ENCODE results near the gene SHISA3. TPM values are rescaled to one million over a fixed set of nuclear protein-coding genes. Genes with fewer than 3 reads are reported as not detected.

Gene SHISA3
- total and polyA plus RNA-seq, 2 of the 8 experiments (the other 6 are each of a cell fraction or from before 2014, with no cell fraction given), result 2.0 to 9.3 TPM

DNA sequence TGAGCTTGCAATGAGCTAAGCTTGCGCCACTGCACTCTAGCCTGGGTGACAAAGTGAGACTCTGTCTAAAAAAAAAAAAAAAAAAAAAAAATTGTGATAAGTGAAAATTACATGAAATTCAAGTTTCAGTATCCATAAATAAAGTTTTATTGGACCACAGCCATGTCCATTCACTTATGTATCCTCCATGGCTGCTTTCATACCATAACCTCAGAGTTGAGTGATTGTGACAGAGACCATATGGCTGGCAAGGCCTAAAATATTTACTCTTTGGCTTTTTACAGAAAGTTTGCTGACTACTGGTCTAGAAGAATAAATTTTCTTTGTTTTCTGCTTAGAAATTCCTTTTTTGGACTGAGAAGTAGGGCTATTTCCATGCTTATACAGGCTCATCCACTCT, 11.8 kb upstream of the SHISA3 start:
- DNase-seq (ENCODE audit: low read depth in 1 of 2, low spot score in 2 of 2) (no peak), FAIRE-seq (no peak)
- Histone ChIP-seq H3K9me3 (ENCODE audit: insufficient read depth in 2 of 2, low read depth in 1 of 2, low read length in 1 of 2) (no peaks in the 10 kb centered on the region), H2BK20ac (ENCODE audit: low read length) (no peak overlapping the region), H3K4me2 (ENCODE audit: insufficient read depth in 1 of 2, low read depth in 2 of 2, low read length in 2 of 2) (no peak overlapping the region), H2BK120ac (replicated peaks; ENCODE audit: low read depth, low read length) (no peak overlapping the region), H3K27ac (ENCODE audit: low read depth, low read length) (no peak overlapping the region), H2BK12ac (ENCODE audit: low read depth, low read length) (no peak overlapping the region), H3K23me2 (ENCODE audit: low read depth, low read length) (no peaks in the 10 kb centered on the region), H4K5ac (ENCODE audit: insufficient read length, low read depth, low read length) (no peak overlapping the region), H3K27me3 (replicated peaks in 1 of 4; ENCODE audit: control insufficient read depth in 3 of 4, extremely low read depth in 1 of 4, insufficient read depth in 3 of 4, low read length in 3 of 4) (no peaks in the 10 kb centered on the region), H2AFZ (ENCODE audit: low read length) (no peak overlapping the region), H3K36me3 (ENCODE audit: control insufficient read depth in 2 of 4, insufficient read depth in 4 of 4, low read length in 3 of 4) (no peaks in the 10 kb centered on the region), H3K79me2 (ENCODE audit: control insufficient read depth in 1 of 2, insufficient read depth in 2 of 2, low read length in 2 of 2) (no peaks in the 10 kb centered on the region), H3K4me1 (replicated peaks in 1 of 4; ENCODE audit: control insufficient read depth in 3 of 4, insufficient read depth in 4 of 4, low read length in 3 of 4) (peaks cover 0 to 1% (median 0%) of the 10 kb centered on the region in 4 experiments; a peak in 1 of 7 replicates), H3K4me3 (ENCODE audit: extremely low read depth in 1 of 4, insufficient read depth in 2 of 4, low read depth in 3 of 4, low read length in 4 of 4) (no peak overlapping the region), H4K20me1 (replicated peaks in 1 of 2; ENCODE audit: control insufficient read depth in 1 of 2, insufficient read depth in 2 of 2, low read length in 2 of 2) (no peaks in the 10 kb centered on the region), H2BK5ac (ENCODE audit: low read depth, low read length) (no peak overlapping the region), H4K91ac (replicated peaks; ENCODE audit: insufficient read length, low read length) (no peak overlapping the region), H2AK5ac (ENCODE audit: low read depth, low read length) (no peak overlapping the region), H3K18ac (ENCODE audit: extremely low read depth, low read length) (no peak overlapping the region), H3K9ac (replicated peaks in 1 of 4; ENCODE audit: extremely low read depth in 1 of 4, low read depth in 3 of 4, low read length in 3 of 4) (no peak overlapping the region), H4K8ac (ENCODE audit: extremely low read depth, insufficient read depth, low read length) (no peak overlapping the region), H3K23ac (ENCODE audit: insufficient read length) (no peak overlapping the region), H3K4ac (replicated peaks; ENCODE audit: insufficient read length, low read depth, low read length) (no peak overlapping the region), H3K56ac (replicated peaks; ENCODE audit: insufficient read length, low read depth, low read length) (no peak overlapping the region), H3K14ac (ENCODE audit: insufficient read length) (no peak overlapping the region), H3K79me1 (ENCODE audit: low read depth, low read length) (no peaks in the 10 kb centered on the region), H2BK15ac (ENCODE audit: low read length) (no peak overlapping the region)
- ChIA-PET POLR2A (ENCODE audit: partially characterized antibody) (no interaction called here), CTCF (ENCODE audit: partially characterized antibody) (no interaction called here)
- 83% methylated on average over 1 of the region's 1 CpG; no CpG with 5 or more reads in 1 of the 2 experiments for WGBS, 2 experiments (ENCODE audit: extremely low coverage in 1 of 2, insufficient coverage in 1 of 2, insufficient read length in 1 of 2, insufficient replicate concordance in 2 of 2, low coverage in 1 of 2, low lambda C conversion rate in 2 of 2, missing lambda C conversion rate in 1 of 2)
- TF ChIP-seq GTF2F1 (IDR thresholded peaks at IDR 0.05; ENCODE audit: borderline replicate concordance, low read depth, low read length) (no peak), TCF12 (IDR thresholded peaks at IDR 0.05; ENCODE audit: low read depth, low read length) (no peak), CBX8 (IDR thresholded peaks at IDR 0.05; ENCODE audit: borderline replicate concordance, low read depth, low read length) (no peak), HDAC2 (IDR thresholded peaks at IDR 0.05; ENCODE audit: borderline replicate concordance in 1 of 2, low read depth in 2 of 2, low read length in 2 of 2) (no peak), CREB1 (IDR thresholded peaks at IDR 0.05) (no peak), KDM5A (IDR thresholded peaks at IDR 0.05; ENCODE audit: low read length) (no peak), SP2 (IDR thresholded peaks at IDR 0.05; ENCODE audit: low read length) (no peak), EGR1 (IDR thresholded peaks at IDR 0.05; ENCODE audit: borderline replicate concordance, low read depth, low read length) (no peak), CHD2 (IDR thresholded peaks at IDR 0.05; ENCODE audit: low read length) (no peak), HDAC6 (IDR thresholded peaks at IDR 0.05; ENCODE audit: low read depth, low read length) (no peak)
- TF ChIP-seq, protein P1, sequence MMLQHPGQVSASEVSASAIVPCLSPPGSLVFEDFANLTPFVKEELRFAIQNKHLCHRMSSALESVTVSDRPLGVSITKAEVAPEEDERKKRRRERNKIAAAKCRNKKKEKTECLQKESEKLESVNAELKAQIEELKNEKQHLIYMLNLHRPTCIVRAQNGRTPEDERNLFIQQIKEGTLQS (IDR thresholded peaks at IDR 0.05; ENCODE audit: insufficient read depth, low read depth, low read length), result no peak
